ENCODE results near the gene ANO7. TPM values are rescaled to one million over a fixed set of nuclear protein-coding genes. Genes with fewer than 3 reads are reported as not detected.

The ANO7 gene
- total RNA-seq, 1 experiment from 2014 or later = 6.9 TPM

DNA sequence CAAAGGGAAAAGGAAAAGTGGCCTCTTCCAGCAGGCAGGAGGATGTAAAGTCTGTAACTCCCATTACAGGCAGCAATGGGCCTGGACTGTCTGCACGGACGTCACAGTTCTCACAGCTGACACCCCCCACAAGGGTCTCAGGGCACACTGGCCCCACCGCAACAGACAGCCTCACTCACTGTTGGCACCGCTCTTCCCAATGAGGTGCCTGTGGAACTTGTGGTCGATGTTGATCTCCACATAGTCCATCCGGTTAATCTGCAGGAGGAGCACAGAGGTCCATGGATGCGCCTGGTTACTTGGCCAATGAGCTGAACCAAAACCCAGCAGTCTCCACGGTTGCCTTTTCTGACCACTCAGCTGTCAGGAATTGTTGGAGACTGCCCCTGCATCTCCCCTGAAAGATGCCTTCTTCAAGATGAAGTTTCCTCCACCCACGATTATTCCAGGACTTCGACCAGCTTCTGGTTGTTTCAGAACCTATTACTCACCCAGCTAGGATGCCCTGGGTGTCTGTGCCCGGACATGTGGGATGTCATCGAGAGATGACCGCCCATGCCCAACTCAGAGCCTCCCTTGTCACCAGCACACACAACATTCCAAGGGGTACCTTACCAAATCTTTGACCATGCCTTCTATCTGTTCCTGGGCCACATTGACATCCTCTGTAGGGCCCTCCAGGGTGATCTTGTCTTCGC, 64.5 kb downstream of the ANO7 start:
- intact Hi-C loops (cut with micrococcal nuclease; ENCODE audit: unreplicated experiment) (no loop called here), in situ Hi-C loops (cut with HindIII; ENCODE audit: low pct_unique_long_range_greater_than_20kb, low sequenced_read_pairs) (no loop called here)
- Histone ChIP-seq H3K9me3 (ENCODE audit: control insufficient read depth, insufficient read depth, low read depth, low read length) (no peaks in the 10 kb centered on the region), H3K36me3 (ENCODE audit: control insufficient read depth, insufficient read depth, low read length) (peaks cover 31% of the 10 kb centered on the region), H3K27ac (ENCODE audit: low read length) (no peak overlapping the region), H3K4me3 (ENCODE audit: low read depth in 2 of 2, low read length in 2 of 2) (no peak overlapping the region), H3K27me3 (ENCODE audit: control insufficient read depth, insufficient read depth, low read length) (no peaks in the 10 kb centered on the region), H3K4me1 (ENCODE audit: control insufficient read depth, insufficient read depth, low read length) (no peaks in the 10 kb centered on the region)
- CTCF ChIA-PET = no interaction called here
- POLR2A ChIA-PET = no interaction called here
- no peak for ATAC-seq
- TF ChIP-seq, protein P1, sequence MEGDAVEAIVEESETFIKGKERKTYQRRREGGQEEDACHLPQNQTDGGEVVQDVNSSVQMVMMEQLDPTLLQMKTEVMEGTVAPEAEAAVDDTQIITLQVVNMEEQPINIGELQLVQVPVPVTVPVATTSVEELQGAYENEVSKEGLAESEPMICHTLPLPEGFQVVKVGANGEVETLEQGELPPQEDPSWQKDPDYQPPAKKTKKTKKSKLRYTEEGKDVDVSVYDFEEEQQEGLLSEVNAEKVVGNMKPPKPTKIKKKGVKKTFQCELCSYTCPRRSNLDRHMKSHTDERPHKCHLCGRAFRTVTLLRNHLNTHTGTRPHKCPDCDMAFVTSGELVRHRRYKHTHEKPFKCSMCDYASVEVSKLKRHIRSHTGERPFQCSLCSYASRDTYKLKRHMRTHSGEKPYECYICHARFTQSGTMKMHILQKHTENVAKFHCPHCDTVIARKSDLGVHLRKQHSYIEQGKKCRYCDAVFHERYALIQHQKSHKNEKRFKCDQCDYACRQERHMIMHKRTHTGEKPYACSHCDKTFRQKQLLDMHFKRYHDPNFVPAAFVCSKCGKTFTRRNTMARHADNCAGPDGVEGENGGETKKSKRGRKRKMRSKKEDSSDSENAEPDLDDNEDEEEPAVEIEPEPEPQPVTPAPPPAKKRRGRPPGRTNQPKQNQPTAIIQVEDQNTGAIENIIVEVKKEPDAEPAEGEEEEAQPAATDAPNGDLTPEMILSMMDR (IDR thresholded peaks at IDR 0.05) = no peak
- no peak for TF ChIP-seq TCF7L2 (IDR thresholded peaks at IDR 0.05; ENCODE audit: low read depth, low read length)
- no peak for TF ChIP-seq POLR2AphosphoS5 (IDR thresholded peaks at IDR 0.05; ENCODE audit: low read depth, low read length)
- TF ChIP-seq, protein P2, sequence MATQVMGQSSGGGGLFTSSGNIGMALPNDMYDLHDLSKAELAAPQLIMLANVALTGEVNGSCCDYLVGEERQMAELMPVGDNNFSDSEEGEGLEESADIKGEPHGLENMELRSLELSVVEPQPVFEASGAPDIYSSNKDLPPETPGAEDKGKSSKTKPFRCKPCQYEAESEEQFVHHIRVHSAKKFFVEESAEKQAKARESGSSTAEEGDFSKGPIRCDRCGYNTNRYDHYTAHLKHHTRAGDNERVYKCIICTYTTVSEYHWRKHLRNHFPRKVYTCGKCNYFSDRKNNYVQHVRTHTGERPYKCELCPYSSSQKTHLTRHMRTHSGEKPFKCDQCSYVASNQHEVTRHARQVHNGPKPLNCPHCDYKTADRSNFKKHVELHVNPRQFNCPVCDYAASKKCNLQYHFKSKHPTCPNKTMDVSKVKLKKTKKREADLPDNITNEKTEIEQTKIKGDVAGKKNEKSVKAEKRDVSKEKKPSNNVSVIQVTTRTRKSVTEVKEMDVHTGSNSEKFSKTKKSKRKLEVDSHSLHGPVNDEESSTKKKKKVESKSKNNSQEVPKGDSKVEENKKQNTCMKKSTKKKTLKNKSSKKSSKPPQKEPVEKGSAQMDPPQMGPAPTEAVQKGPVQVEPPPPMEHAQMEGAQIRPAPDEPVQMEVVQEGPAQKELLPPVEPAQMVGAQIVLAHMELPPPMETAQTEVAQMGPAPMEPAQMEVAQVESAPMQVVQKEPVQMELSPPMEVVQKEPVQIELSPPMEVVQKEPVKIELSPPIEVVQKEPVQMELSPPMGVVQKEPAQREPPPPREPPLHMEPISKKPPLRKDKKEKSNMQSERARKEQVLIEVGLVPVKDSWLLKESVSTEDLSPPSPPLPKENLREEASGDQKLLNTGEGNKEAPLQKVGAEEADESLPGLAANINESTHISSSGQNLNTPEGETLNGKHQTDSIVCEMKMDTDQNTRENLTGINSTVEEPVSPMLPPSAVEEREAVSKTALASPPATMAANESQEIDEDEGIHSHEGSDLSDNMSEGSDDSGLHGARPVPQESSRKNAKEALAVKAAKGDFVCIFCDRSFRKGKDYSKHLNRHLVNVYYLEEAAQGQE (IDR thresholded peaks at IDR 0.05; ENCODE audit: insufficient read depth in 1 of 2, low read depth in 2 of 2, low read length in 1 of 2) = no peak
- TF ChIP-seq SIN3A (IDR thresholded peaks at IDR 0.05; ENCODE audit: borderline replicate concordance, insufficient read depth, low read depth, low read length) = no peak
- no peak for DNase-seq (ENCODE audit: low read depth, low spot score)
- BruUV-seq (replicated peaks) = no TSS peak

DNA sequence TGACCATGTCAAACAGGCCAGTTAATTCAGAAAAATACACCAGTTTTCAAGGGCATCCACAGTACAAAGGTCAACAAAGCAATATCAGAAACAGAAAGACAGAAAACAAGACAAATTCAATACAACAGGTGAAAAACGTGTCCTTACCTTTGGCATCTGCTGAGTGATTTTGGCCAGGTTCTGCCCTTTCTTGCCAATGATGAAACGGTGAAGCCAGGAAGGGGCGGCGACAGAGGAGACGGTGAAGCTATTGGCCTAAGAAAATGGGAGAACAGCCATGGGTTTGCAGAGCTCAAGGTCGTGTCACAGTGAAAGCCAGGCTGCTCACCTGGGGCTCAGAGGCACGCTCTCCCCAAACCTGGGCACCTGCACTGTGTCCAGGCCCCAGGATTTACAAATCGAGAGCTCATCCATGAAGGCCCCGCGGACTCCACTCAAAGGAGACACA, 66.5 kb downstream of the ANO7 start:
- TF ChIP-seq TCF7L2 (IDR thresholded peaks at IDR 0.05; ENCODE audit: low read depth, low read length) (no peak), POLR2AphosphoS5 (IDR thresholded peaks at IDR 0.05; ENCODE audit: low read depth, low read length) (no peak)
- TF ChIP-seq, protein P2 (IDR thresholded peaks at IDR 0.05; ENCODE audit: insufficient read depth in 1 of 2, low read depth in 2 of 2, low read length in 1 of 2) = no peak
- BruUV-seq (replicated peaks) = no TSS peak
- no peaks in the 10 kb centered on the region for H3K9me3 ChIP-seq (ENCODE audit: control insufficient read depth, insufficient read depth, low read depth, low read length)
- no peak for DNase-seq (ENCODE audit: low read depth, low spot score)
- in situ Hi-C loops (cut with HindIII; ENCODE audit: low pct_unique_long_range_greater_than_20kb, low sequenced_read_pairs) (no loop called here), intact Hi-C loops (cut with micrococcal nuclease; ENCODE audit: unreplicated experiment) (no loop called here)
- no peaks in the 10 kb centered on the region for H3K4me1 ChIP-seq (ENCODE audit: control insufficient read depth, insufficient read depth, low read length)
- H3K27ac ChIP-seq (ENCODE audit: low read length) = no peak overlapping the region
- CTCF ChIA-PET = no interaction called here
- H3K36me3 ChIP-seq (ENCODE audit: control insufficient read depth, insufficient read depth, low read length) = peaks cover 27% of the 10 kb centered on the region
- H3K4me3 ChIP-seq (ENCODE audit: low read depth in 2 of 2, low read length in 2 of 2) = no peak overlapping the region
- no peaks in the 10 kb centered on the region for H3K27me3 ChIP-seq (ENCODE audit: control insufficient read depth, insufficient read depth, low read length)
- POLR2A ChIA-PET = no interaction called here
- no peak for ATAC-seq
